CD4-positive, alpha-beta T cell (primary cell): ENCODE data around the gene RALGPS1. TPM values are rescaled to one million over a fixed set of nuclear protein-coding genes. Genes with fewer than 3 reads are reported as not detected.
A peak's percentile ranks its signal among the peaks of the same experiment; 100 is the strongest.

Experiments used
- ATAC-seq: fragments of 200-7000 bp; cut with Tn5 transposase; one replicate; pipeline ENCODE4 v1.10.0; 2022; ENCODE audit warnings: mild to moderate bottlenecking; ENCODE audit not compliant: poor library complexity
- CTCF ChIA-PET: fragments of 350-600 bp; sonication (Branson Sonifier 250); formaldehyde crosslinking; loops from one replicate; lab custom pipeline; 2021; ENCODE audit warnings: antibody characterized with exemption, inconsistent platforms; lab: Charles Lee
- POLR2A ChIA-PET: fragments of 350-600 bp; sonication (Branson Sonifier 250); formaldehyde crosslinking; loops from one replicate; lab custom pipeline; 2021; ENCODE audit warnings: antibody characterized with exemption, inconsistent platforms; lab: Charles Lee
- DNase-seq, 14 experiments: peaks; one replicate each; pipeline ENCODE4 v3.0.0-alpha.2; 2013 to 2020; ENCODE audit warnings: mixed read lengths in 2 of 14
- H3K27ac ChIP-seq, 2 donors: one replicate each; pipeline versions ENCODE4 v1.5.1 to v1.7.0; 2013; ENCODE audit warnings: low read length in 2 of 2, low read depth in 1 of 2, mild to moderate bottlenecking in 1 of 2
- H3K27me3 ChIP-seq, 2 experiments: 1 replicate in 1 of 2; 2 replicates in 1 of 2; pipeline versions ENCODE4 v1.6.1 to v1.7.0; 2013; ENCODE audit warnings: low read length in 2 of 2, control low read depth in 1 of 2, mild to moderate bottlenecking in 1 of 2, moderate library complexity in 1 of 2; ENCODE audit not compliant: insufficient read depth in 2 of 2, control insufficient read depth in 1 of 2
- H3K36me3 ChIP-seq: one replicate; pipeline ENCODE4 v1.6.1; 2013; ENCODE audit warnings: low read length, control low read depth; ENCODE audit not compliant: insufficient read depth
- H3K4me1 ChIP-seq: one replicate; pipeline ENCODE4 v1.6.1; 2013; ENCODE audit warnings: low read length, control low read depth; ENCODE audit not compliant: insufficient read depth
- H3K4me3 ChIP-seq: one replicate; pipeline ENCODE4 v1.5.1; 2013; ENCODE audit warnings: mild to moderate bottlenecking, low read length, moderate library complexity
- H3K9me3 ChIP-seq, 2 experiments: 1 replicate in 1 of 2; 2 replicates in 1 of 2; pipeline versions ENCODE4 v1.6.1 to v1.7.0; 2013; ENCODE audit warnings: low read length in 2 of 2, mild to moderate bottlenecking in 2 of 2, control low read depth in 1 of 2, moderate library complexity in 1 of 2; ENCODE audit not compliant: control insufficient read depth in 1 of 2, insufficient read depth in 1 of 2
- H3K27ac Mint-ChIP-seq: one replicate; pipeline ENCODE4 v1.8.0; 2020; ENCODE audit warnings: mixed read lengths
- H3K27me3 Mint-ChIP-seq: one replicate; pipeline ENCODE4 v1.8.0; 2021; ENCODE audit warnings: mixed read lengths
- H3K36me3 Mint-ChIP-seq: one replicate; pipeline ENCODE4 v1.8.0; 2021; ENCODE audit warnings: low read depth, mixed read lengths
- H3K4me1 Mint-ChIP-seq: one replicate; pipeline ENCODE4 v1.8.0; 2021; ENCODE audit warnings: low read depth, mixed read lengths
- H3K4me3 Mint-ChIP-seq: one replicate; pipeline ENCODE4 v1.8.0; 2020; ENCODE audit warnings: mild to moderate bottlenecking, mixed read lengths
- H3K9me3 Mint-ChIP-seq: one replicate; pipeline ENCODE4 v1.8.0; 2020; ENCODE audit warnings: mixed read lengths
- CTCF ChIP-seq: fragments of 200-600 bp; IDR thresholded peaks from one replicate; pipeline ENCODE4 v1.8.0; 2022; ENCODE audit warnings: antibody characterized with exemption, mild to moderate bottlenecking
- intact Hi-C, 2 experiments: fragments of 100-400 bp; cut with DNase I in 1 of 2; cut with micrococcal nuclease in 1 of 2; formaldehyde crosslinking; loops; one replicate each; pipeline versions ENCODE4 v1.15.1 to v1.9.0; 2023 to 2025; cut with DNase I, micrococcal nuclease
- total RNA-seq, 174 experiments: library from RNA in 2 of 174; stranded (reverse) in 2 of 174; gene quantifications; one replicate each; pipeline ENCODE4 v1.2.3 and lab custom pipeline; 2021 to 2026

The RALGPS1 gene
- total RNA-seq, 2 experiments from 2014 or later = 5.8 to 6.3 TPM

GRCh38 chr9:127116088-127116726, 201.6 kb downstream of the RALGPS1 start:
- Histone ChIP-seq H3K27ac (no peak overlapping the region), H3K9me3 (no peaks in the 10 kb centered on the region), H3K27me3 (peaks cover 5% of the 10 kb centered on the region in 2 experiments), H3K4me1 (peaks cover 15% of the 10 kb centered on the region), H3K4me3 (no peak overlapping the region), H3K36me3 (no peaks in the 10 kb centered on the region)
- no peak overlapping the region for H3K4me3 Mint-ChIP-seq
- ATAC-seq (no peak), DNase-seq (peak in 1 of 14 experiments; percentile 42)
- H3K27ac Mint-ChIP-seq = no peak overlapping the region
- intact Hi-C loops = no loop called here
- no peaks in the 10 kb centered on the region for H3K36me3 Mint-ChIP-seq
- peaks cover 11% of the 10 kb centered on the region for H3K4me1 Mint-ChIP-seq
- no peak for TF ChIP-seq CTCF
- peaks cover 25% of the 10 kb centered on the region for H3K27me3 Mint-ChIP-seq
- ChIA-PET CTCF (interaction anchor here (1.3 kb wide), 1 partner anchor 175 kb away, joined by 4 read pairs; no protein-coding TSS in a partner anchor), POLR2A (no interaction called here)
- H3K9me3 Mint-ChIP-seq = no peaks in the 10 kb centered on the region

GRCh38 chr9:127116957-127117356, 202.4 kb downstream of the RALGPS1 start:
- no peak for TF ChIP-seq CTCF
- ChIA-PET POLR2A (no interaction called here), CTCF (no interaction called here)
- Histone ChIP-seq H3K36me3 (no peaks in the 10 kb centered on the region), H3K27ac (no peak overlapping the region), H3K4me1 (peaks cover 18% of the 10 kb centered on the region), H3K9me3 (peaks cover 0 to 4% of the 10 kb centered on the region in 2 experiments), H3K4me3 (no peak overlapping the region), H3K27me3 (peaks cover 7 to 13% of the 10 kb centered on the region in 2 experiments)
- intact Hi-C loops = no loop called here
- Mint-ChIP-seq H3K4me3 (no peak overlapping the region), H3K27ac (no peak overlapping the region), H3K4me1 (peaks cover 11% of the 10 kb centered on the region), H3K36me3 (no peaks in the 10 kb centered on the region), H3K27me3 (peaks cover 33% of the 10 kb centered on the region), H3K9me3 (no peaks in the 10 kb centered on the region)
- DNase-seq (no peak), ATAC-seq (no peak)

GRCh38 chr9:127117801-127118200, 203.2 kb downstream of the RALGPS1 start:
- ChIA-PET CTCF (no interaction called here), POLR2A (no interaction called here)
- H3K27ac ChIP-seq = no peak overlapping the region
- Mint-ChIP-seq H3K27ac (no peak overlapping the region), H3K9me3 (no peaks in the 10 kb centered on the region), H3K27me3 (peaks cover 37% of the 10 kb centered on the region), H3K4me1 (peaks cover 11% of the 10 kb centered on the region), H3K4me3 (no peak overlapping the region), H3K36me3 (no peaks in the 10 kb centered on the region)
- TF ChIP-seq CTCF = no peak
- no peaks in the 10 kb centered on the region for H3K36me3 ChIP-seq
- peaks cover 13 to 20% of the 10 kb centered on the region in 2 experiments for H3K27me3 ChIP-seq
- ATAC-seq (no peak), DNase-seq (no peak)
- peaks cover 0 to 10% of the 10 kb centered on the region in 2 experiments for H3K9me3 ChIP-seq
- no peak overlapping the region for H3K4me3 ChIP-seq
- peaks cover 27% of the 10 kb centered on the region for H3K4me1 ChIP-seq
- intact Hi-C loops = no loop called here
